WTC11 (cell line): Measurements from ENCODE around the gene LCT. TPM values are rescaled to one million over a fixed set of nuclear protein-coding genes. Genes with fewer than 3 reads are reported as not detected.
"Not testable (repeated sequence)": the region's sequence is repeated elsewhere in the genome, so short reads cannot be mapped to it uniquely, and the experiment has no call there.

Source experiments
- ATAC-seq: fragments of 200-7000 bp; cut with Tn5 transposase; 2 replicates; pipeline ENCODE4 v1.10.0; 2021; ENCODE audit warnings: mild to moderate bottlenecking, moderate library complexity
- CTCF ChIA-PET: fragments of 300-600 bp; sonication (Branson Sonifier 250); formaldehyde crosslinking; loops from one replicate; lab custom pipeline; 2021; ENCODE audit warnings: antibody characterized with exemption; lab: Charles Lee
- POLR2A ChIA-PET: fragments of 350-600 bp; sonication (Branson Sonifier 250); formaldehyde crosslinking; loops from one replicate; lab custom pipeline; 2021; ENCODE audit warnings: antibody characterized with exemption; lab: Charles Lee
- DNase-seq: peaks from one replicate; pipeline ENCODE4 v3.0.0; 2021; ENCODE audit warnings: low spot score
- H3K27ac Mint-ChIP-seq: 2 replicates; pipeline ENCODE4 v1.8.0; 2021; ENCODE audit warnings: mixed read lengths
- H3K27me3 Mint-ChIP-seq: 2 replicates; pipeline ENCODE4 v1.8.0; 2021; ENCODE audit warnings: low read depth, mild to moderate bottlenecking, moderate library complexity, mixed read lengths
- H3K36me3 Mint-ChIP-seq: 2 replicates; pipeline ENCODE4 v1.8.0; 2021; ENCODE audit warnings: mixed read lengths
- H3K4me1 Mint-ChIP-seq: 2 replicates; pipeline ENCODE4 v1.8.0; 2022; ENCODE audit warnings: mixed read lengths
- H3K4me3 Mint-ChIP-seq: 2 replicates; pipeline ENCODE4 v1.8.0; 2021; ENCODE audit warnings: mild to moderate bottlenecking, moderate library complexity, mixed read lengths
- H3K9me3 Mint-ChIP-seq: 2 replicates; pipeline ENCODE4 v1.8.0; 2021; ENCODE audit warnings: mixed read lengths
- CREB1 ChIP-seq: sonication (generic); formaldehyde crosslinking; IDR thresholded peaks from 2 replicates; pipeline ENCODE4 v1.8.0; 2023; ENCODE audit warnings: mild to moderate bottlenecking, missing genetic modification reagents
- ETV6 ChIP-seq: sonication (generic); formaldehyde crosslinking; IDR thresholded peaks from 2 replicates; pipeline ENCODE4 v1.8.1; 2022; ENCODE audit warnings: mild to moderate bottlenecking, missing genetic modification reagents
- FOXJ3 ChIP-seq: sonication (generic); formaldehyde crosslinking; IDR thresholded peaks from 2 replicates; pipeline ENCODE4 v1.9.0; 2021; ENCODE audit warnings: missing genetic modification reagents, mild to moderate bottlenecking, borderline replicate concordance
- GABPB1 ChIP-seq: sonication (generic); formaldehyde crosslinking; IDR thresholded peaks from 2 replicates; pipeline ENCODE4 v1.8.1; 2023; ENCODE audit warnings: mild to moderate bottlenecking, missing genetic modification reagents
- NFATC4 ChIP-seq: fragments of 250-450 bp; sonication (Bioruptor Pico); IDR thresholded peaks from 2 replicates; pipeline ENCODE4 v1.9.0; 2021; ENCODE audit warnings: mild to moderate bottlenecking
- NR1H2 ChIP-seq: sonication (generic); formaldehyde crosslinking; IDR thresholded peaks from 2 replicates; pipeline ENCODE4 v1.9.0; 2021; ENCODE audit warnings: mild to moderate bottlenecking, moderate library complexity, missing genetic modification reagents
- OVOL2 ChIP-seq: fragments of 250-450 bp; sonication (Bioruptor Pico); IDR thresholded peaks from 2 replicates; pipeline ENCODE4 v1.9.0; 2021; ENCODE audit warnings: mild to moderate bottlenecking, borderline replicate concordance
- PRRX2 ChIP-seq: fragments of 250-450 bp; sonication (Bioruptor Pico); IDR thresholded peaks from 2 replicates; pipeline ENCODE4 v1.8.0; 2021; ENCODE audit warnings: mild to moderate bottlenecking
- RELA ChIP-seq: sonication (generic); formaldehyde crosslinking; IDR thresholded peaks from 2 replicates; pipeline ENCODE4 v1.8.1; 2022; ENCODE audit warnings: missing genetic modification reagents, mild to moderate bottlenecking, borderline replicate concordance
- SMAD3 ChIP-seq: sonication (generic); formaldehyde crosslinking; IDR thresholded peaks from 2 replicates; pipeline ENCODE4 v1.8.0; 2022; ENCODE audit warnings: missing genetic modification reagents, mild to moderate bottlenecking, borderline replicate concordance
- SOX15 ChIP-seq: fragments of 250-450 bp; sonication (Bioruptor Pico); IDR thresholded peaks from 2 replicates; pipeline ENCODE4 v1.9.0; 2021; ENCODE audit warnings: mild to moderate bottlenecking
- TCF7 ChIP-seq: sonication (generic); formaldehyde crosslinking; IDR thresholded peaks from 2 replicates; pipeline ENCODE4 v1.8.0; 2022; ENCODE audit warnings: mild to moderate bottlenecking, low read depth, missing genetic modification reagents, moderate library complexity
- TEAD4 ChIP-seq: sonication (generic); formaldehyde crosslinking; IDR thresholded peaks from 2 replicates; pipeline ENCODE4 v1.8.0; 2022; ENCODE audit warnings: mild to moderate bottlenecking, missing genetic modification reagents
- ZNF219 ChIP-seq: sonication (generic); formaldehyde crosslinking; IDR thresholded peaks from 2 replicates; pipeline ENCODE4 v1.8.0; 2023; ENCODE audit warnings: missing genetic modification reagents, mild to moderate bottlenecking, borderline replicate concordance
- ZNF396 ChIP-seq: fragments of 250-450 bp; sonication (Bioruptor Pico); IDR thresholded peaks from 2 replicates; pipeline ENCODE4 v1.8.0; 2021; ENCODE audit warnings: mild to moderate bottlenecking, moderate library complexity, borderline replicate concordance
- total RNA-seq: library from RNA; stranded (reverse); gene quantifications from 3 replicates; pipeline ENCODE4 v1.2.3, GENCODE V29; 2021
- TF ChIP-seq, protein P1 (sequence below): sonication (generic); formaldehyde crosslinking; IDR thresholded peaks from 2 replicates; pipeline ENCODE4 v1.8.0; 2022; ENCODE audit warnings: mild to moderate bottlenecking, missing genetic modification reagents
- TF ChIP-seq, protein P2 (sequence below): sonication (generic); formaldehyde crosslinking; IDR thresholded peaks from 2 replicates; pipeline ENCODE4 v1.8.0; 2022; ENCODE audit warnings: mild to moderate bottlenecking, missing genetic modification reagents
- TF ChIP-seq, protein P3 (sequence below): sonication (generic); formaldehyde crosslinking; IDR thresholded peaks from 2 replicates; pipeline ENCODE4 v1.8.1; 2022; ENCODE audit warnings: mild to moderate bottlenecking, missing genetic modification reagents, moderate library complexity, borderline replicate concordance
- TF ChIP-seq, protein P4 (sequence below): sonication (generic); formaldehyde crosslinking; conservative IDR thresholded peaks from 2 replicates; pipeline ENCODE4 v1.8.1; 2023; ENCODE audit warnings: mild to moderate bottlenecking, low read depth, missing genetic modification reagents, moderate library complexity
- TF ChIP-seq, protein P5 (sequence below): fragments of 200-600 bp; IDR thresholded peaks from 2 replicates; pipeline ENCODE4 v1.8.0; 2022; ENCODE audit warnings: antibody characterized with exemption
- TF ChIP-seq, protein P6 (sequence below): fragments of 250-450 bp; sonication (Bioruptor Pico); IDR thresholded peaks from 2 replicates; pipeline ENCODE4 v1.9.0; 2021; ENCODE audit warnings: mild to moderate bottlenecking
- TF ChIP-seq, protein P7 (sequence below): sonication (generic); formaldehyde crosslinking; IDR thresholded peaks from 2 replicates; pipeline ENCODE4 v1.8.1; 2022; ENCODE audit warnings: missing genetic modification reagents, borderline replicate concordance

LCT gene
- total RNA-seq, 1 experiment from 2014 or later, result 0.02 TPM

DNA sequence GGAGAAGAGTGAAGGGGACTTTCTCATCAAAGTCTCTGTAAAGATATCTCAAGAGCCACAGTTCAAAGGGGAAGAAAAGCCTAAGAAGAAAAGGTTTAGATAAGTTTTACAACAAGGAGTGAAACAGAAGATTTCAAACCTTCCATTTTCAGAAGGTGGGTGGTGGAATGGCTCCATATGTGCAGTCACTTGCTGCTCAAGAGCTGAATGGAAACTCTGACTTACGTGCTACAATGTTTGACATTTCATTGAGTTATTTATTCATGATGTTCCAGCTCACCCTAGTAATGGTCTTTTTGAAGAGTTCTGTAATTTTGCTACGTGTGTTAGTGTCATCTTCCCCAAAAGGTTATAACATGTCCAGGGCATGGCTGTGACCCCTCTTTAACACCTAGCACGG lies 21.7 kb downstream of the LCT start:
- DNase-seq, result no peak
- H3K27me3 Mint-ChIP-seq, result no peaks in the 10 kb centered on the region
- H3K36me3 Mint-ChIP-seq, result no peaks in the 10 kb centered on the region
- TF ChIP-seq PRRX2 (CRISPR knock-in tag) (no peak), FOXJ3 (CRISPR knock-in tag) (no peak), NR1H2 (CRISPR knock-in tag) (no peak), TEAD4 (CRISPR knock-in tag) (no peak), ETV6 (CRISPR knock-in tag) (no peak), GABPB1 (no peak), RELA (CRISPR knock-in tag) (no peak)
- TF ChIP-seq, protein P1, sequence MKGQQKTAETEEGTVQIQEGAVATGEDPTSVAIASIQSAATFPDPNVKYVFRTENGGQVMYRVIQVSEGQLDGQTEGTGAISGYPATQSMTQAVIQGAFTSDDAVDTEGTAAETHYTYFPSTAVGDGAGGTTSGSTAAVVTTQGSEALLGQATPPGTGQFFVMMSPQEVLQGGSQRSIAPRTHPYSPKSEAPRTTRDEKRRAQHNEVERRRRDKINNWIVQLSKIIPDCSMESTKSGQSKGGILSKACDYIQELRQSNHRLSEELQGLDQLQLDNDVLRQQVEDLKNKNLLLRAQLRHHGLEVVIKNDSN (CRISPR knock-in tag), result no peak
- TF ChIP-seq, protein P2, sequence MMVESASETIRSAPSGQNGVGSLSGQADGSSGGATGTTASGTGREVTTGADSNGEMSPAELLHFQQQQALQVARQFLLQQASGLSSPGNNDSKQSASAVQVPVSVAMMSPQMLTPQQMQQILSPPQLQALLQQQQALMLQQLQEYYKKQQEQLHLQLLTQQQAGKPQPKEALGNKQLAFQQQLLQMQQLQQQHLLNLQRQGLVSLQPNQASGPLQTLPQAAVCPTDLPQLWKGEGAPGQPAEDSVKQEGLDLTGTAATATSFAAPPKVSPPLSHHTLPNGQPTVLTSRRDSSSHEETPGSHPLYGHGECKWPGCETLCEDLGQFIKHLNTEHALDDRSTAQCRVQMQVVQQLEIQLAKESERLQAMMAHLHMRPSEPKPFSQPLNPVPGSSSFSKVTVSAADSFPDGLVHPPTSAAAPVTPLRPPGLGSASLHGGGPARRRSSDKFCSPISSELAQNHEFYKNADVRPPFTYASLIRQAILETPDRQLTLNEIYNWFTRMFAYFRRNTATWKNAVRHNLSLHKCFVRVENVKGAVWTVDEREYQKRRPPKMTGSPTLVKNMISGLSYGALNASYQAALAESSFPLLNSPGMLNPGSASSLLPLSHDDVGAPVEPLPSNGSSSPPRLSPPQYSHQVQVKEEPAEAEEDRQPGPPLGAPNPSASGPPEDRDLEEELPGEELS, result no peak
- TF ChIP-seq, all 79 proteins: peak for 0
- no peak for ATAC-seq
- ChIA-PET POLR2A (no interaction called here), CTCF (no interaction called here)
- Mint-ChIP-seq H3K27ac (no peak overlapping the region), H3K4me1 (no peaks in the 10 kb centered on the region), H3K9me3 (peaks cover 11% of the 10 kb centered on the region), H3K4me3 (no peak overlapping the region)

DNA sequence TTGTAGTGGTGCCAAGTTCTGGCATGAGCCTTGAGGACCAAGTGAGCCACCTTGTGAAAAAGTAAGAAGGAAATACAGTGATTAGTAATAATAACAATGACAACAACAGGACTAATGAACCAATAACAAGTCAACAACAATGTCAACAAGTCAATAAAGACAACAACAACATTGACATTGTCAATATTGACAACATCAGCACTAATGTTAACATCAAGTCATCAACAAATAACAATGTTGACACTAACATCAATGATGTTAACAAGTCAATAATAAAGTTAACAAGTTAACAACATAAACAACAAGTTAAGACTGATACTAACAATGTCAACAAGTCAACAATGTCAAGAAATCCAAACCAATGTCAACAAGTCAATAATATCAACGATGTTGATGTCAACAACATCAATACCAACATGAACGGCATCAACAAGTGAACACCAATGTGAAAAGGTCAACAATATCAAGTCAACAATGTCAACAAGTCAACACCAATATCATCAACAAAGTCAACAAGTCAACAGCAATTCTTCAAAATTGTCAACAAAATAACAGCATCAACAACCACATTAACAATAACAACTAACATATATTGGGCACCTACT lies 24.0 kb downstream of the LCT start:
- Mint-ChIP-seq H3K4me1 (no peaks in the 10 kb centered on the region), H3K27me3 (no peaks in the 10 kb centered on the region), H3K36me3 (no peaks in the 10 kb centered on the region), H3K27ac (no peak overlapping the region), H3K4me3 (no peak overlapping the region), H3K9me3 (peaks cover 8% of the 10 kb centered on the region)
- ATAC-seq (no peak), DNase-seq (no peak)
- POLR2A ChIA-PET, result no interaction called here
- TF ChIP-seq OVOL2 (CRISPR knock-in tag), result no peak
- TF ChIP-seq GABPB1, result no peak
- TF ChIP-seq RELA (CRISPR knock-in tag), result no peak
- TF ChIP-seq, protein P3, sequence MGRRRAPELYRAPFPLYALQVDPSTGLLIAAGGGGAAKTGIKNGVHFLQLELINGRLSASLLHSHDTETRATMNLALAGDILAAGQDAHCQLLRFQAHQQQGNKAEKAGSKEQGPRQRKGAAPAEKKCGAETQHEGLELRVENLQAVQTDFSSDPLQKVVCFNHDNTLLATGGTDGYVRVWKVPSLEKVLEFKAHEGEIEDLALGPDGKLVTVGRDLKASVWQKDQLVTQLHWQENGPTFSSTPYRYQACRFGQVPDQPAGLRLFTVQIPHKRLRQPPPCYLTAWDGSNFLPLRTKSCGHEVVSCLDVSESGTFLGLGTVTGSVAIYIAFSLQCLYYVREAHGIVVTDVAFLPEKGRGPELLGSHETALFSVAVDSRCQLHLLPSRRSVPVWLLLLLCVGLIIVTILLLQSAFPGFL (CRISPR knock-in tag), result no peak
- no peak for TF ChIP-seq PRRX2 (CRISPR knock-in tag)
- no peak for TF ChIP-seq NFATC4 (CRISPR knock-in tag)
- TF ChIP-seq, protein P4, sequence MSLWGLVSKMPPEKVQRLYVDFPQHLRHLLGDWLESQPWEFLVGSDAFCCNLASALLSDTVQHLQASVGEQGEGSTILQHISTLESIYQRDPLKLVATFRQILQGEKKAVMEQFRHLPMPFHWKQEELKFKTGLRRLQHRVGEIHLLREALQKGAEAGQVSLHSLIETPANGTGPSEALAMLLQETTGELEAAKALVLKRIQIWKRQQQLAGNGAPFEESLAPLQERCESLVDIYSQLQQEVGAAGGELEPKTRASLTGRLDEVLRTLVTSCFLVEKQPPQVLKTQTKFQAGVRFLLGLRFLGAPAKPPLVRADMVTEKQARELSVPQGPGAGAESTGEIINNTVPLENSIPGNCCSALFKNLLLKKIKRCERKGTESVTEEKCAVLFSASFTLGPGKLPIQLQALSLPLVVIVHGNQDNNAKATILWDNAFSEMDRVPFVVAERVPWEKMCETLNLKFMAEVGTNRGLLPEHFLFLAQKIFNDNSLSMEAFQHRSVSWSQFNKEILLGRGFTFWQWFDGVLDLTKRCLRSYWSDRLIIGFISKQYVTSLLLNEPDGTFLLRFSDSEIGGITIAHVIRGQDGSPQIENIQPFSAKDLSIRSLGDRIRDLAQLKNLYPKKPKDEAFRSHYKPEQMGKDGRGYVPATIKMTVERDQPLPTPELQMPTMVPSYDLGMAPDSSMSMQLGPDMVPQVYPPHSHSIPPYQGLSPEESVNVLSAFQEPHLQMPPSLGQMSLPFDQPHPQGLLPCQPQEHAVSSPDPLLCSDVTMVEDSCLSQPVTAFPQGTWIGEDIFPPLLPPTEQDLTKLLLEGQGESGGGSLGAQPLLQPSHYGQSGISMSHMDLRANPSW, result no peak
- no peak for TF ChIP-seq SOX15
- TF ChIP-seq, protein P1 (CRISPR knock-in tag), result no peak
- TF ChIP-seq, protein P5, sequence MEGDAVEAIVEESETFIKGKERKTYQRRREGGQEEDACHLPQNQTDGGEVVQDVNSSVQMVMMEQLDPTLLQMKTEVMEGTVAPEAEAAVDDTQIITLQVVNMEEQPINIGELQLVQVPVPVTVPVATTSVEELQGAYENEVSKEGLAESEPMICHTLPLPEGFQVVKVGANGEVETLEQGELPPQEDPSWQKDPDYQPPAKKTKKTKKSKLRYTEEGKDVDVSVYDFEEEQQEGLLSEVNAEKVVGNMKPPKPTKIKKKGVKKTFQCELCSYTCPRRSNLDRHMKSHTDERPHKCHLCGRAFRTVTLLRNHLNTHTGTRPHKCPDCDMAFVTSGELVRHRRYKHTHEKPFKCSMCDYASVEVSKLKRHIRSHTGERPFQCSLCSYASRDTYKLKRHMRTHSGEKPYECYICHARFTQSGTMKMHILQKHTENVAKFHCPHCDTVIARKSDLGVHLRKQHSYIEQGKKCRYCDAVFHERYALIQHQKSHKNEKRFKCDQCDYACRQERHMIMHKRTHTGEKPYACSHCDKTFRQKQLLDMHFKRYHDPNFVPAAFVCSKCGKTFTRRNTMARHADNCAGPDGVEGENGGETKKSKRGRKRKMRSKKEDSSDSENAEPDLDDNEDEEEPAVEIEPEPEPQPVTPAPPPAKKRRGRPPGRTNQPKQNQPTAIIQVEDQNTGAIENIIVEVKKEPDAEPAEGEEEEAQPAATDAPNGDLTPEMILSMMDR, result no peak
- TF ChIP-seq, protein P6, sequence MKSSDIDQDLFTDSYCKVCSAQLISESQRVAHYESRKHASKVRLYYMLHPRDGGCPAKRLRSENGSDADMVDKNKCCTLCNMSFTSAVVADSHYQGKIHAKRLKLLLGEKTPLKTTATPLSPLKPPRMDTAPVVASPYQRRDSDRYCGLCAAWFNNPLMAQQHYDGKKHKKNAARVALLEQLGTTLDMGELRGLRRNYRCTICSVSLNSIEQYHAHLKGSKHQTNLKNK, result no peak
- TF ChIP-seq, protein P7, sequence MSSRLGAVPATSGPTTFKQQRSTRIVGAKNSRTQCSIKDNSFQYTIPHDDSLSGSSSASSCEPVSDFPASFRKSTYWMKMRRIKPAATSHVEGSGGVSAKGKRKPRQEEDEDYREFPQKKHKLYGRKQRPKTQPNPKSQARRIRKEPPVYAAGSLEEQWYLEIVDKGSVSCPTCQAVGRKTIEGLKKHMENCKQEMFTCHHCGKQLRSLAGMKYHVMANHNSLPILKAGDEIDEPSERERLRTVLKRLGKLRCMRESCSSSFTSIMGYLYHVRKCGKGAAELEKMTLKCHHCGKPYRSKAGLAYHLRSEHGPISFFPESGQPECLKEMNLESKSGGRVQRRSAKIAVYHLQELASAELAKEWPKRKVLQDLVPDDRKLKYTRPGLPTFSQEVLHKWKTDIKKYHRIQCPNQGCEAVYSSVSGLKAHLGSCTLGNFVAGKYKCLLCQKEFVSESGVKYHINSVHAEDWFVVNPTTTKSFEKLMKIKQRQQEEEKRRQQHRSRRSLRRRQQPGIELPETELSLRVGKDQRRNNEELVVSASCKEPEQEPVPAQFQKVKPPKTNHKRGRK (CRISPR knock-in tag), result no peak
- no peak for TF ChIP-seq ZNF396 (CRISPR knock-in tag)
- TF ChIP-seq ZNF219 (CRISPR knock-in tag), result no peak
- no peak for TF ChIP-seq TCF7
- no peak for TF ChIP-seq SMAD3 (CRISPR knock-in tag)
- no peak for TF ChIP-seq CREB1
- CTCF ChIA-PET, result no interaction called here

DNA sequence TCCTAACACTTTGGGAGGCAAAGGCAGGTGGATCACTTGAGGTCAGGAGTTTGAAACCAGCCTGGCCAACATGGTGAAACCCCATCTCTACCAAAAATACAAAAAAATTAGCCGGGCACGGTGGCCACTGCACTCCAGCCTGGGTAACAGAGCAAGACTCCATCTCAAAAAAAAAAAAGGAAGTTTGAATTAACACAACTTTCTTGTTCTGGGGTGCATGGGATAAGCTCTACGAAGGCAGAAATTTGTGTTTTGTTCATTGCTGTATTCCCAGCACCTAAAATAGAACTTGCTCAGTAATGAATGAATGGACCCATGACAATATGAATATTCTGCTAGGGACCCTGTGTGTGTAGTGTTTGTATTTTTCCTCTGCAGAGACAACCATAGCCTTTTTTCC lies 29.1 kb downstream of the LCT start:
- CTCF ChIA-PET, result interaction anchor here (3.0 kb wide), 1 partner anchor 10 kb away, joined by 13 read pairs; no protein-coding TSS in a partner anchor
- H3K4me3 Mint-ChIP-seq, H3K4me1 Mint-ChIP-seq, DNase-seq, ATAC-seq, POLR2A ChIA-PET, H3K9me3 Mint-ChIP-seq, H3K27ac Mint-ChIP-seq, H3K27me3 Mint-ChIP-seq, H3K36me3 Mint-ChIP-seq: not testable (repeated sequence)
